WTC11 (cell line): ENCODE results near the gene C19orf44. TPM values are rescaled to one million over a fixed set of nuclear protein-coding genes. Genes with fewer than 3 reads are reported as not detected.
A peak's percentile ranks its signal among the peaks of the same experiment; 100 is the strongest.

Source experiments
- ATAC-seq: fragments of 200-7000 bp; cut with Tn5 transposase; 2 replicates; pipeline ENCODE4 v1.10.0; 2021; ENCODE audit warnings: mild to moderate bottlenecking, moderate library complexity
- CTCF ChIA-PET: fragments of 300-600 bp; sonication (Branson Sonifier 250); formaldehyde crosslinking; loops from one replicate; lab custom pipeline; 2021; ENCODE audit warnings: antibody characterized with exemption; lab: Charles Lee
- POLR2A ChIA-PET: fragments of 350-600 bp; sonication (Branson Sonifier 250); formaldehyde crosslinking; loops from one replicate; lab custom pipeline; 2021; ENCODE audit warnings: antibody characterized with exemption; lab: Charles Lee
- DNase-seq: peaks from one replicate; pipeline ENCODE4 v3.0.0; 2021; ENCODE audit warnings: low spot score
- H3K27ac Mint-ChIP-seq: 2 replicates; pipeline ENCODE4 v1.8.0; 2021; ENCODE audit warnings: mixed read lengths
- H3K27me3 Mint-ChIP-seq: 2 replicates; pipeline ENCODE4 v1.8.0; 2021; ENCODE audit warnings: low read depth, mild to moderate bottlenecking, moderate library complexity, mixed read lengths
- H3K36me3 Mint-ChIP-seq: 2 replicates; pipeline ENCODE4 v1.8.0; 2021; ENCODE audit warnings: mixed read lengths
- H3K4me1 Mint-ChIP-seq: 2 replicates; pipeline ENCODE4 v1.8.0; 2022; ENCODE audit warnings: mixed read lengths
- H3K4me3 Mint-ChIP-seq: 2 replicates; pipeline ENCODE4 v1.8.0; 2021; ENCODE audit warnings: mild to moderate bottlenecking, moderate library complexity, mixed read lengths
- H3K9me3 Mint-ChIP-seq: 2 replicates; pipeline ENCODE4 v1.8.0; 2021; ENCODE audit warnings: mixed read lengths
- ATF3 ChIP-seq: sonication (generic); formaldehyde crosslinking; conservative IDR thresholded peaks from 2 replicates; pipeline ENCODE4 v1.8.1; 2022; ENCODE audit warnings: mild to moderate bottlenecking, missing genetic modification reagents
- IRF2 ChIP-seq: sonication (generic); formaldehyde crosslinking; IDR thresholded peaks from 2 replicates; pipeline ENCODE4 v1.8.0; 2022; ENCODE audit warnings: low read depth, missing genetic modification reagents, borderline replicate concordance
- JUN ChIP-seq: sonication (generic); formaldehyde crosslinking; IDR thresholded peaks from 2 replicates; pipeline ENCODE4 v1.8.0; 2023; ENCODE audit warnings: mild to moderate bottlenecking, missing genetic modification reagents
- MYBL2 ChIP-seq: sonication (generic); formaldehyde crosslinking; IDR thresholded peaks from 2 replicates; pipeline ENCODE4 v1.8.1; 2023; ENCODE audit warnings: mild to moderate bottlenecking, moderate library complexity, missing genetic modification reagents
- NFYB ChIP-seq: sonication (generic); formaldehyde crosslinking; conservative IDR thresholded peaks from 2 replicates; pipeline ENCODE4 v1.8.0; 2022; ENCODE audit warnings: low read depth, missing genetic modification reagents
- PRRX2 ChIP-seq: fragments of 250-450 bp; sonication (Bioruptor Pico); IDR thresholded peaks from 2 replicates; pipeline ENCODE4 v1.8.0; 2021; ENCODE audit warnings: mild to moderate bottlenecking
- SOX15 ChIP-seq: fragments of 250-450 bp; sonication (Bioruptor Pico); IDR thresholded peaks from 2 replicates; pipeline ENCODE4 v1.9.0; 2021; ENCODE audit warnings: mild to moderate bottlenecking
- TEAD1 ChIP-seq: sonication (generic); formaldehyde crosslinking; IDR thresholded peaks from 2 replicates; pipeline ENCODE4 v1.8.0; 2022; ENCODE audit warnings: mild to moderate bottlenecking, missing genetic modification reagents
- TP53 ChIP-seq: sonication (generic); formaldehyde crosslinking; IDR thresholded peaks from 2 replicates; pipeline ENCODE4 v1.8.1; 2023; ENCODE audit warnings: mild to moderate bottlenecking, missing genetic modification reagents
- ZBTB43 ChIP-seq: sonication (generic); formaldehyde crosslinking; IDR thresholded peaks from 2 replicates; pipeline ENCODE4 v1.8.1; 2023; ENCODE audit warnings: mild to moderate bottlenecking, missing genetic modification reagents
- ZNF416 ChIP-seq: fragments of 250-450 bp; sonication (Bioruptor Pico); IDR thresholded peaks from 2 replicates; pipeline ENCODE4 v1.9.0; 2021; ENCODE audit warnings: mild to moderate bottlenecking, inconsistent platforms
- ZNF425 ChIP-seq: fragments of 250-450 bp; sonication (Bioruptor Pico); conservative IDR thresholded peaks from 2 replicates; pipeline ENCODE4 v1.9.0; 2021; ENCODE audit warnings: mild to moderate bottlenecking
- ZNF671 ChIP-seq: fragments of 250-450 bp; sonication (Bioruptor Pico); IDR thresholded peaks from 2 replicates; pipeline ENCODE4 v1.8.0; 2021; ENCODE audit warnings: mild to moderate bottlenecking
- total RNA-seq: library from RNA; stranded (reverse); gene quantifications from 3 replicates; pipeline ENCODE4 v1.2.3, GENCODE V29; 2021
- TF ChIP-seq, protein P1 (sequence below): sonication (generic); formaldehyde crosslinking; IDR thresholded peaks from 2 replicates; pipeline ENCODE4 v1.8.1; 2022; ENCODE audit warnings: low read depth, missing genetic modification reagents, borderline replicate concordance
- TF ChIP-seq, protein P2 (sequence below): sonication (generic); formaldehyde crosslinking; IDR thresholded peaks from 2 replicates; pipeline ENCODE4 v1.8.0; 2022; ENCODE audit warnings: missing genetic modification reagents

The C19orf44 gene
- total RNA-seq, 1 experiment from 2014 or later, result 4.1 TPM

DNA sequence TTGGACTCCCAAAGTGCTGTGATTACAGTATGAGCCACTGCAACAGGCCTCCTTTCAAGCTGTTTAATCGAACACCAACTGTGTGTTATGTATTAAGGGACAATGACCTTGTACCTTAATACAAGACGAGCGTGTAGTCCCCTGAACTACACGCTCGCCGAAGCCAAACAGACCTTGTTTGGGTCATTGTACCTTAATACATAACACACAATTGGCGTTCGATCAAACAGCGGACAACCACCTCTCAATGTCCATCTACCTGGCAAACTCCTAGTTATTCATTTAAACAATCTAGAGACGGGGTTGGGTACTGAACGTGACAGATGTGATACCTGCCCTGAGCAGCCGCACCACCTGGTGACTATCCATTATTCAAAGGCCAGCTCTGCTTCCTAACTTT, 44.8 kb downstream of the C19orf44 start (continued):
- TF ChIP-seq, protein P1, sequence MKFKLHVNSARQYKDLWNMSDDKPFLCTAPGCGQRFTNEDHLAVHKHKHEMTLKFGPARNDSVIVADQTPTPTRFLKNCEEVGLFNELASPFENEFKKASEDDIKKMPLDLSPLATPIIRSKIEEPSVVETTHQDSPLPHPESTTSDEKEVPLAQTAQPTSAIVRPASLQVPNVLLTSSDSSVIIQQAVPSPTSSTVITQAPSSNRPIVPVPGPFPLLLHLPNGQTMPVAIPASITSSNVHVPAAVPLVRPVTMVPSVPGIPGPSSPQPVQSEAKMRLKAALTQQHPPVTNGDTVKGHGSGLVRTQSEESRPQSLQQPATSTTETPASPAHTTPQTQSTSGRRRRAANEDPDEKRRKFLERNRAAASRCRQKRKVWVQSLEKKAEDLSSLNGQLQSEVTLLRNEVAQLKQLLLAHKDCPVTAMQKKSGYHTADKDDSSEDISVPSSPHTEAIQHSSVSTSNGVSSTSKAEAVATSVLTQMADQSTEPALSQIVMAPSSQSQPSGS (CRISPR knock-in tag), result no peak
- no peak for TF ChIP-seq NFYB (CRISPR knock-in tag)
- TF ChIP-seq ATF3, result no peak
- TF ChIP-seq PRRX2 (CRISPR knock-in tag), result no peak
- no peak for TF ChIP-seq SOX15 (CRISPR knock-in tag)
- no peak for TF ChIP-seq ZNF425 (CRISPR knock-in tag)
- no peak for TF ChIP-seq ZNF671 (CRISPR knock-in tag)
- TF ChIP-seq JUN, result no peak
- TF ChIP-seq TEAD1 (CRISPR knock-in tag), result no peak
- TF ChIP-seq ZNF416 (CRISPR knock-in tag), result no peak
- TF ChIP-seq IRF2 (CRISPR knock-in tag), result no peak
- TF ChIP-seq ZBTB43, result no peak

DNA sequence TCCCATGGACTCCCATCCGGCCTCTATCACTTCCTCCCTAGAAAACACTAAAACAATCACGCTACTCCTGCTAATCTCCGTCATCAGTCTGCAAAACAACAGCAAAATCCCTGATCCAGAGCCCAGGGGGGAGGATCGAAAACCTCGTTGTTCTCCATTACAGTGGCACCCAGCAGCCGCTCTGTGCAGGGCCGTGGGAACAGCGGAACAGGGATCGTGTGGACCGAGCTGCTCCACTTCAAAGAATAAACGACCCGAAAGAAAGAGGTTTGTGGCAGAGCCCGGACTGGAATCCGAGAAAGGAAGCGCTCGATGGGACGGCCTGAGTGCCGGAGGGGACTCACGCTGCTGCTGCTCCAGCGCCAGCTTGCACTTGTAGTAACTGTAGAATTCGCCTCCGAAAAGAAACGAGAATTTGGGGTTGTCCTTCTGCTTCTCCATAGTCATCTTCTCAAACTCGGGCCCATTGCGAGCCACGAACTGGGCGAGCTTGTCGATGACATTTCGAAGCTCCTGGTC, 45.4 kb downstream of the C19orf44 start:
- ChIA-PET POLR2A (interaction anchor here (1.0 kb wide), 1 partner anchor 9 kb away, joined by 3 read pairs; no protein-coding TSS in a partner anchor), CTCF (no interaction called here)
- Mint-ChIP-seq H3K4me1 (peaks cover 17% of the 10 kb centered on the region), H3K36me3 (peaks cover 36% of the 10 kb centered on the region), H3K4me3 (peak overlapping the region; percentile 89), H3K9me3 (no peaks in the 10 kb centered on the region), H3K27me3 (no peaks in the 10 kb centered on the region), H3K27ac (peak overlapping the region; percentile 91)
- ATAC-seq (no peak), DNase-seq (no peak)
- no peak for TF ChIP-seq MYBL2 (CRISPR knock-in tag)
- TF ChIP-seq TP53 (CRISPR knock-in tag), result no peak
- TF ChIP-seq, protein P2, sequence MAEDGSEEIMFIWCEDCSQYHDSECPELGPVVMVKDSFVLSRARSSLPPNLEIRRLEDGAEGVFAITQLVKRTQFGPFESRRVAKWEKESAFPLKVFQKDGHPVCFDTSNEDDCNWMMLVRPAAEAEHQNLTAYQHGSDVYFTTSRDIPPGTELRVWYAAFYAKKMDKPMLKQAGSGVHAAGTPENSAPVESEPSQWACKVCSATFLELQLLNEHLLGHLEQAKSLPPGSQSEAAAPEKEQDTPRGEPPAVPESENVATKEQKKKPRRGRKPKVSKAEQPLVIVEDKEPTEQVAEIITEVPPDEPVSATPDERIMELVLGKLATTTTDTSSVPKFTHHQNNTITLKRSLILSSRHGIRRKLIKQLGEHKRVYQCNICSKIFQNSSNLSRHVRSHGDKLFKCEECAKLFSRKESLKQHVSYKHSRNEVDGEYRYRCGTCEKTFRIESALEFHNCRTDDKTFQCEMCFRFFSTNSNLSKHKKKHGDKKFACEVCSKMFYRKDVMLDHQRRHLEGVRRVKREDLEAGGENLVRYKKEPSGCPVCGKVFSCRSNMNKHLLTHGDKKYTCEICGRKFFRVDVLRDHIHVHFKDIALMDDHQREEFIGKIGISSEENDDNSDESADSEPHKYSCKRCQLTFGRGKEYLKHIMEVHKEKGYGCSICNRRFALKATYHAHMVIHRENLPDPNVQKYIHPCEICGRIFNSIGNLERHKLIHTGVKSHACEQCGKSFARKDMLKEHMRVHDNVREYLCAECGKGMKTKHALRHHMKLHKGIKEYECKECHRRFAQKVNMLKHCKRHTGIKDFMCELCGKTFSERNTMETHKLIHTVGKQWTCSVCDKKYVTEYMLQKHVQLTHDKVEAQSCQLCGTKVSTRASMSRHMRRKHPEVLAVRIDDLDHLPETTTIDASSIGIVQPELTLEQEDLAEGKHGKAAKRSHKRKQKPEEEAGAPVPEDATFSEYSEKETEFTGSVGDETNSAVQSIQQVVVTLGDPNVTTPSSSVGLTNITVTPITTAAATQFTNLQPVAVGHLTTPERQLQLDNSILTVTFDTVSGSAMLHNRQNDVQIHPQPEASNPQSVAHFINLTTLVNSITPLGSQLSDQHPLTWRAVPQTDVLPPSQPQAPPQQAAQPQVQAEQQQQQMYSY (CRISPR knock-in tag), result peak; percentile 67
